Endothelial cell of umbilical vein (primary cell): ENCODE measurements around the gene POFUT2. TPM values are rescaled to one million over a fixed set of nuclear protein-coding genes. Genes with fewer than 3 reads are reported as not detected.

Experiments
- BruUV-seq: library from RNA; stranded (reverse); fragments of 400-500 nt; replicated peaks from 2 replicates; lab custom pipeline; 2021; lab: Mats Ljungman, UMichigan
- CTCF ChIA-PET: fragments of 300-600, 350-600 bp; sonication (Branson Sonifier 250); formaldehyde crosslinking; loops from one replicate; lab custom pipeline; 2021; ENCODE audit warnings: antibody characterized with exemption, inconsistent platforms; lab: Charles Lee
- POLR2A ChIA-PET: fragments of 300-600, 350-600 bp; sonication (Branson Sonifier 250); formaldehyde crosslinking; loops from one replicate; lab custom pipeline; 2021; ENCODE audit warnings: antibody characterized with exemption, inconsistent platforms; lab: Charles Lee
- DNase-seq: peaks from one replicate; pipeline ENCODE4 v3.0.0-alpha.2; 2011; ENCODE audit warnings: low read depth, low spot score
- FAIRE-seq: peaks from 2 replicates; lab custom pipeline; 2011; peaks lifted over from hg19 to GRCh38; lab: Jason Lieb, UNC
- H2AFZ ChIP-seq: 2 replicates; pipeline ENCODE4 v1.6.0; 2012; ENCODE audit warnings: low read depth, low read length, control low read depth, inconsistent platforms
- H3K27ac ChIP-seq: 2 replicates; pipeline ENCODE4 v1.5.1; 2011; ENCODE audit warnings: low read depth, mild to moderate bottlenecking, control low read depth, low read length, moderate library complexity; ENCODE audit not compliant: insufficient read depth
- H3K27me3 ChIP-seq, 2 experiments: 2 replicates each; pipeline versions ENCODE4 v1.6.0 to v1.6.1; 2011; ENCODE audit warnings: low read length in 2 of 2, mixed read lengths in 1 of 2; ENCODE audit not compliant: control insufficient read depth in 2 of 2, insufficient read depth in 2 of 2
- H3K36me3 ChIP-seq, 2 experiments: 2 replicates in 1 of 2; 3 replicates in 1 of 2; pipeline ENCODE4 v1.5.1; 2011; ENCODE audit warnings: low read length in 2 of 2, mild to moderate bottlenecking in 1 of 2, moderate library complexity in 1 of 2; ENCODE audit not compliant: control insufficient read depth in 2 of 2, insufficient read depth in 2 of 2; ENCODE audit errors: extremely low read depth in 1 of 2
- H3K4me1 ChIP-seq: 3 replicates; pipeline ENCODE4 v1.5.1; 2011; ENCODE audit warnings: mild to moderate bottlenecking, low read length; ENCODE audit not compliant: control insufficient read depth, insufficient read depth; ENCODE audit errors: extremely low read depth
- H3K4me2 ChIP-seq: 2 replicates; pipeline ENCODE4 v1.6.1; 2011; ENCODE audit warnings: low read length, control low read depth, mixed read lengths; ENCODE audit not compliant: insufficient read depth
- H3K4me3 ChIP-seq, 3 experiments: fragments of 200-600 bp in 1 of 3; sonication (generic), shearing (Covaris generic) in 1 of 3; replicated peaks in 1 of 3; 2 replicates each; pipeline ENCODE4 v1.5.1; 2011 to 2016; ENCODE audit warnings: control low read depth in 3 of 3, low read length in 3 of 3, mild to moderate bottlenecking in 2 of 3, inconsistent platforms in 1 of 3, low read depth in 1 of 3, moderate library complexity in 1 of 3; ENCODE audit not compliant: insufficient read depth in 1 of 3
- H3K79me2 ChIP-seq: 2 replicates; pipeline ENCODE4 v1.6.0; 2012; ENCODE audit warnings: low read length, inconsistent platforms; ENCODE audit not compliant: control insufficient read depth, insufficient read depth
- H3K9ac ChIP-seq: replicated peaks from 2 replicates; pipeline ENCODE3; 2011; ENCODE audit warnings: low read length, control low read depth; ENCODE audit not compliant: insufficient read depth; ENCODE audit errors: extremely low read depth
- H3K9me1 ChIP-seq: replicated peaks from 3 replicates; pipeline ENCODE4 v1.6.0; 2011; ENCODE audit warnings: mild to moderate bottlenecking, low read length; ENCODE audit not compliant: control insufficient read depth, insufficient read depth; ENCODE audit errors: extremely low read depth
- H3K9me3 ChIP-seq: replicated peaks from 2 replicates; pipeline ENCODE4 v1.5.1; 2012; ENCODE audit warnings: low read length, inconsistent platforms; ENCODE audit not compliant: control insufficient read depth, insufficient read depth
- H4K20me1 ChIP-seq: replicated peaks from 2 replicates; pipeline ENCODE3; 2011; ENCODE audit warnings: mild to moderate bottlenecking, low read length; ENCODE audit not compliant: control insufficient read depth, insufficient read depth; ENCODE audit errors: extremely low read depth
- EZH2 ChIP-seq: IDR thresholded peaks from 2 replicates; pipeline ENCODE4 v1.6.1; 2012; ENCODE audit warnings: borderline replicate concordance, low read depth, mild to moderate bottlenecking, moderate library complexity, low read length, inconsistent platforms; ENCODE audit not compliant: severe bottlenecking
- GATA2 ChIP-seq: IDR thresholded peaks from 2 replicates; pipeline ENCODE4 v1.7.0; 2011; ENCODE audit warnings: low read depth, mild to moderate bottlenecking, moderate library complexity, mixed read lengths, low read length; ENCODE audit not compliant: insufficient read length, insufficient read depth
- JUN ChIP-seq: IDR thresholded peaks from 2 replicates; pipeline ENCODE4 v1.6.1; 2011; ENCODE audit warnings: borderline replicate concordance, low read depth; ENCODE audit not compliant: insufficient read length, insufficient read depth
- MYC ChIP-seq: IDR thresholded peaks from one replicate; pipeline ENCODE4 v1.6.1; 2011; ENCODE audit warnings: mild to moderate bottlenecking, low read depth, low read length
- POLR2A ChIP-seq: IDR thresholded peaks from 2 replicates; pipeline ENCODE4 v1.6.1; 2012; ENCODE audit warnings: low read depth, mild to moderate bottlenecking, control low read depth, low read length
- POLR2AphosphoS5 ChIP-seq: IDR thresholded peaks from 2 replicates; pipeline ENCODE4 v1.6.1; 2012; ENCODE audit warnings: low read depth, mild to moderate bottlenecking, control low read depth, low read length, moderate library complexity; ENCODE audit not compliant: insufficient read depth
- dilution Hi-C: fragments of 300-500 bp; cut with MboI; formaldehyde crosslinking; loops from one replicate; pipeline ENCODE4 v1.15.0; 2019; ENCODE audit warnings: low sequenced_read_pairs; ENCODE audit not compliant: extremely low pct_ligation_motif_present
- intact Hi-C: fragments of 100-400 bp; cut with micrococcal nuclease; formaldehyde crosslinking; loops from one replicate; pipeline ENCODE4 v1.10.0; 2022
- polyA plus RNA-seq, 4 experiments: library from polyadenylated mRNA; depleted of rRNA in 3 of 4; stranded (reverse) in 3 of 4; unstranded in 1 of 4; fragments of >200 nt; gene quantifications; 2 replicates each; pipeline versions ENCODE4 v1.2.1 to v1.2.3, GENCODE V29; 2011 to 2012; ENCODE audit warnings: missing spikeins in 1 of 4
- total RNA-seq: library from RNA; stranded (reverse); gene quantifications from 2 replicates; pipeline ENCODE4 v1.2.3, GENCODE V29; 2021
- TF ChIP-seq, protein P1 (sequence below), 2 donors: IDR thresholded peaks; 1 replicate in 1 of 2; 2 replicates in 1 of 2; pipeline ENCODE4 v1.5.1; 2011; ENCODE audit warnings: low read length in 2 of 2, mild to moderate bottlenecking in 2 of 2, moderate library complexity in 2 of 2, control low read depth in 1 of 2, inconsistent platforms in 1 of 2, low read depth in 1 of 2; ENCODE audit not compliant: insufficient read depth in 1 of 2; ENCODE audit errors: extremely low read depth in 1 of 2
- TF ChIP-seq, protein P2 (sequence below): IDR thresholded peaks from 2 replicates; pipeline ENCODE4 v1.6.1; 2011; ENCODE audit not compliant: insufficient read depth, insufficient read length

The POFUT2 gene
- total and polyA plus RNA-seq, 2 donors (not counting 3 experiments of a cell fraction or from before 2014, with no cell fraction given): 30.7 to 47.5 TPM

DNA sequence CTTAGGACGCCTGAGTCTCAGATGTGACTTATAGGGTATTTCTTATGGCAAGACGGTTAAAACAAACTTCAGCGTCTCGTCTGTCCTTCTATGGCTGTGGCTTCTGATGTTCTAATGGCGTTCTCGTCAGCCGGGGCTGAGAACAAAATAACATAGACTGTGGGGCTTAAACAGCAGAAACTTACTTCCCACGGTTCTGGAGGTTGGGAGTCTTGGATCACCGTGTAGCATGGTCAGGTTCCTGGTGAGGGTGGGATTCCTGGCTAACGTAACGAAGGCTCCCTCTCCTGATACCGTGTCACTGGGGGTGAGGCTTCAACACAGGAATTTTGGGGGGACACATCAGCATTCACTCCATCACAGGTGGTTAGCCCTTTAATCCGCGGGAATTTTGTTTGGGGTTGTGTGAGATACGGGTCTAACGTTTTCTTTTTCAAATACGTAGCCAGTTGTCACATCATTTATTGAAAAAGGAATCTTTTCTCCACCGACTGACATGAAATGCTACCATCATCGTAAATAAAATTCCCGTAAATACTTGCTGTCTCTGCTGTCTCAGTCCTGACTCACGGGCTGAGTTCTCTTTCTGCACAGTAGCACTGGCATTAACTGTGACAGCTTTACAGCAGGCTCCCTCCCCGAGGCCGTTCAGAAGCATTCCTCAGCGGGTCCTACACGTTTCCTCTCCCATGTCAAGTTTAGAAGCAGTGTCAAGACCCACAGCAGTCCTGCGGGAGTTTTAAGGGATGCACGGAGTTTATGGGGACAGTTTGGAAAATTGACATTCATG lies 8.1 kb upstream of the POFUT2 start:
- H3K79me2 ChIP-seq: peaks cover 13% of the 10 kb centered on the region
- no TSS peak for BruUV-seq
- H3K4me1 ChIP-seq: peaks cover 35% of the 10 kb centered on the region
- no peak for DNase-seq
- H3K9ac ChIP-seq: peak overlapping the region; percentile 97
- ChIA-PET POLR2A (no interaction called here), CTCF (interaction anchor here (2.9 kb wide), 1 partner anchor 13 kb away, joined by 42 read pairs; no protein-coding TSS in a partner anchor)
- no peak overlapping the region for H3K4me2 ChIP-seq
- H3K4me3 ChIP-seq: no peak overlapping the region
- no peaks in the 10 kb centered on the region for H3K36me3 ChIP-seq
- dilution Hi-C loops: no loop called here
- no peaks in the 10 kb centered on the region for H3K9me1 ChIP-seq
- intact Hi-C loops: no loop called here
- TF ChIP-seq GATA2 (no peak), MYC (no peak), JUN (no peak), POLR2AphosphoS5 (no peak), POLR2A (no peak), EZH2 (no peak)
- TF ChIP-seq, protein P1, sequence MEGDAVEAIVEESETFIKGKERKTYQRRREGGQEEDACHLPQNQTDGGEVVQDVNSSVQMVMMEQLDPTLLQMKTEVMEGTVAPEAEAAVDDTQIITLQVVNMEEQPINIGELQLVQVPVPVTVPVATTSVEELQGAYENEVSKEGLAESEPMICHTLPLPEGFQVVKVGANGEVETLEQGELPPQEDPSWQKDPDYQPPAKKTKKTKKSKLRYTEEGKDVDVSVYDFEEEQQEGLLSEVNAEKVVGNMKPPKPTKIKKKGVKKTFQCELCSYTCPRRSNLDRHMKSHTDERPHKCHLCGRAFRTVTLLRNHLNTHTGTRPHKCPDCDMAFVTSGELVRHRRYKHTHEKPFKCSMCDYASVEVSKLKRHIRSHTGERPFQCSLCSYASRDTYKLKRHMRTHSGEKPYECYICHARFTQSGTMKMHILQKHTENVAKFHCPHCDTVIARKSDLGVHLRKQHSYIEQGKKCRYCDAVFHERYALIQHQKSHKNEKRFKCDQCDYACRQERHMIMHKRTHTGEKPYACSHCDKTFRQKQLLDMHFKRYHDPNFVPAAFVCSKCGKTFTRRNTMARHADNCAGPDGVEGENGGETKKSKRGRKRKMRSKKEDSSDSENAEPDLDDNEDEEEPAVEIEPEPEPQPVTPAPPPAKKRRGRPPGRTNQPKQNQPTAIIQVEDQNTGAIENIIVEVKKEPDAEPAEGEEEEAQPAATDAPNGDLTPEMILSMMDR (IDR thresholded peaks at IDR 0.05; ENCODE audit: extremely low read depth in 1 of 2, insufficient read depth in 1 of 2, low read depth in 1 of 2, low read length in 2 of 2): no peak
- TF ChIP-seq, protein P2, sequence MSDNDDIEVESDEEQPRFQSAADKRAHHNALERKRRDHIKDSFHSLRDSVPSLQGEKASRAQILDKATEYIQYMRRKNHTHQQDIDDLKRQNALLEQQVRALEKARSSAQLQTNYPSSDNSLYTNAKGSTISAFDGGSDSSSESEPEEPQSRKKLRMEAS: no peak
- no peaks in the 10 kb centered on the region for H3K9me3 ChIP-seq
- peak overlapping the region; percentile 100 for H3K27ac ChIP-seq
- no peak for FAIRE-seq
- no peaks in the 10 kb centered on the region for H3K27me3 ChIP-seq
- no peak overlapping the region for H2AFZ ChIP-seq
- no peaks in the 10 kb centered on the region for H4K20me1 ChIP-seq
